Stimulated activated CD8-positive, alpha-beta memory T cell treated with anti-CD3 and anti-CD28 coated beads, Interleukin-15, amount 100 ng/mL, for 4 hours (primary cell): ENCODE measurements around the gene HSDL1.

Experiments
- DNase-seq, 2 donors: peaks; one replicate each; pipeline ENCODE4 v3.0.0-alpha.2; 2020; ENCODE audit warnings: low read depth in 2 of 2

HSDL1 gene

GRCh38 chr16:84176192-84177053 is 31.4 kb upstream of the HSDL1 start:
- no peak for DNase-seq

GRCh38 chr16:84175350-84176081 is 30.5 kb upstream of the HSDL1 start:
- peak in 1 of 2 donors; percentile 44 for DNase-seq

GRCh38 chr16:84174396-84174795 is 29.4 kb upstream of the HSDL1 start:
- no peak for DNase-seq

GRCh38 chr16:84169765-84170310 is 24.9 kb upstream of the HSDL1 start:
- no peak for DNase-seq

- no peak for DNase-seq
These were observed 22.1 kb upstream of the HSDL1 start for GRCh38 chr16:84166796-84167695.

GRCh38 chr16:84165746-84166145 is 20.8 kb upstream of the HSDL1 start:
- DNase-seq = no peak

- no peak for DNase-seq
These were observed 16.8 kb upstream of the HSDL1 start for GRCh38 chr16:84161801-84162200.

GRCh38 chr16:84161037-84161436 is 16.1 kb upstream of the HSDL1 start:
- DNase-seq = no peak

GRCh38 chr16:84159800-84160199 is 14.8 kb upstream of the HSDL1 start:
- DNase-seq = no peak

- no peak for DNase-seq
These were observed 14.0 kb upstream of the HSDL1 start for GRCh38 chr16:84159007-84159406.

- DNase-seq = no peak
These were observed 11.4 kb upstream of the HSDL1 start for GRCh38 chr16:84156342-84156784.

GRCh38 chr16:84155771-84156170 is 10.8 kb upstream of the HSDL1 start:
- no peak for DNase-seq

GRCh38 chr16:84155226-84155625 is 10.2 kb upstream of the HSDL1 start:
- no peak for DNase-seq

- DNase-seq = no peak
These were observed 8.8 kb upstream of the HSDL1 start for GRCh38 chr16:84153660-84154214.

GRCh38 chr16:84150926-84151325 is 5.9 kb upstream of the HSDL1 start:
- no peak for DNase-seq

- peak in 1 of 2 donors; percentile 7 for DNase-seq
These were observed 643 bp downstream of the HSDL1 start for GRCh38 chr16:84144209-84144858.

GRCh38 chr16:84143784-84144199 is 1.2 kb downstream of the HSDL1 start:
- DNase-seq = no peak

- no peak for DNase-seq
These were observed 1.9 kb downstream of the HSDL1 start for GRCh38 chr16:84143081-84143480.

GRCh38 chr16:84141143-84141670 is 3.8 kb downstream of the HSDL1 start:
- no peak for DNase-seq

GRCh38 chr16:84139628-84140258 is 5.2 kb downstream of the HSDL1 start:
- DNase-seq = no peak
